GM12873 (cell line): ENCODE results near the gene GAS2L1.

Experiments used
- TF ChIP-seq, protein P1 (sequence below): IDR thresholded peaks from 2 replicates; pipeline ENCODE4 v1.5.1; 2012; ENCODE audit warnings: low read depth, mild to moderate bottlenecking, moderate library complexity, low read length, control low read depth; ENCODE audit not compliant: insufficient read depth; ENCODE audit errors: missing control alignments

The GAS2L1 gene

DNA sequence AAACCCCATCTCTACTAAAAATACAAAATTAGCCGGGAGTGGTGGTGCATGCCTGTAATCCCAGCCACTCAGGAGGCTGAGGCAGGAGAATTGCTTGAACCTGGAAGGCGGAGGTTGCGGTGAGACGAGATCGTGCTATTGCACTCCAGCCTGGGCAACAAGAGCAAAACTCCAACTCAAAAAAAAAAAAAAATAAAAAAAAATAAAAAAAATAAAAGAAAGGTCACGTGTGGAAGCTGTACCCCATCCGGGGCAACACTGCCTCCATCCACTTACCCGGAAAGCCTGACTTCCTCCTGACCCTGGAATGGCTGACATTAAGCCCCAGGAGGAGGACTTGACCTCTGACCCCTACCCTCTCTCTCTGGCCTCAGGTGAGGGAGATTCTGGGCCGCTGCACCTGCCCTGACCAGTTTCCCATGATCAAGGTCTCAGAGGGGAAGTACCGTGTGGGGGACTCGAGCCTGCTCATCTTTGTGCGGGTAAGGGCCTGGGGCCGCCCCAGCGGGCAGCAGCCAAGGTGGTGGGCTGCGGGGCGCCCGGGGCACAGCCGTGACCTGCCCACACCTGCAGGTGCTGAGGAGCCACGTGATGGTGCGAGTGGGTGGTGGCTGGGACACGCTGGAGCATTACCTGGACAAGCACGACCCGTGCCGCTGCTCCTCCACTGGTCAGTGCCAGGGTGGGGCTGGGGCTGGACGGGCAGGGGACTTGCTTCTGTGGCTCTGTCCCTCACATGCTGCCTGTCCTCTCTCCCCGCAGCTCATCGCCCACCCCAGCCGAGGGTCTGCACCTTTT is 3.8 kb downstream of the GAS2L1 start:
- TF ChIP-seq, protein P1, sequence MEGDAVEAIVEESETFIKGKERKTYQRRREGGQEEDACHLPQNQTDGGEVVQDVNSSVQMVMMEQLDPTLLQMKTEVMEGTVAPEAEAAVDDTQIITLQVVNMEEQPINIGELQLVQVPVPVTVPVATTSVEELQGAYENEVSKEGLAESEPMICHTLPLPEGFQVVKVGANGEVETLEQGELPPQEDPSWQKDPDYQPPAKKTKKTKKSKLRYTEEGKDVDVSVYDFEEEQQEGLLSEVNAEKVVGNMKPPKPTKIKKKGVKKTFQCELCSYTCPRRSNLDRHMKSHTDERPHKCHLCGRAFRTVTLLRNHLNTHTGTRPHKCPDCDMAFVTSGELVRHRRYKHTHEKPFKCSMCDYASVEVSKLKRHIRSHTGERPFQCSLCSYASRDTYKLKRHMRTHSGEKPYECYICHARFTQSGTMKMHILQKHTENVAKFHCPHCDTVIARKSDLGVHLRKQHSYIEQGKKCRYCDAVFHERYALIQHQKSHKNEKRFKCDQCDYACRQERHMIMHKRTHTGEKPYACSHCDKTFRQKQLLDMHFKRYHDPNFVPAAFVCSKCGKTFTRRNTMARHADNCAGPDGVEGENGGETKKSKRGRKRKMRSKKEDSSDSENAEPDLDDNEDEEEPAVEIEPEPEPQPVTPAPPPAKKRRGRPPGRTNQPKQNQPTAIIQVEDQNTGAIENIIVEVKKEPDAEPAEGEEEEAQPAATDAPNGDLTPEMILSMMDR, result no peak

DNA sequence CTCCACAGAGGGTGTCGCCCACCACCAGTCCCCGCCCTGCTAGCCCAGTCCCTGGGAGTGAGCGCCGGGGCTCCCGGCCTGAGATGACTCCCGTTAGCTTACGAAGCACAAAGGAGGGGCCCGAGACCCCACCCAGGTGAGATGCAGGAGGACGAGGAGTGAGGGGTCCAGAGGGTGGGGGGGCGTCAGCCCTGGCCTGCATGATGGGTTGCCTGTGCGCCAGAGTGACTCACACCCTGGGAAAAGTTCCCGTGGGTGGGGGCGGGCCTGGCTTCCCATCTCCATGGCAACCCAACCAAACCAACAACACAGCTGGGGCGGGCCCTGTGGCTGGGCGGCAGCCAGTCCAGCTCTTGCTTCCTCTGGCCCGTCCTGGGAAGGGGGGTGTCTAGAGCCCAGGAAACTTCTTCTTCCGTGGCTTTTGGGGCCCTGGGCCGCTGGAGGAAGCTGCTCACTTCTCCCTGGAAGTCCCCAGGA is 4.5 kb downstream of the GAS2L1 start:
- TF ChIP-seq, protein P1, result no peak

DNA sequence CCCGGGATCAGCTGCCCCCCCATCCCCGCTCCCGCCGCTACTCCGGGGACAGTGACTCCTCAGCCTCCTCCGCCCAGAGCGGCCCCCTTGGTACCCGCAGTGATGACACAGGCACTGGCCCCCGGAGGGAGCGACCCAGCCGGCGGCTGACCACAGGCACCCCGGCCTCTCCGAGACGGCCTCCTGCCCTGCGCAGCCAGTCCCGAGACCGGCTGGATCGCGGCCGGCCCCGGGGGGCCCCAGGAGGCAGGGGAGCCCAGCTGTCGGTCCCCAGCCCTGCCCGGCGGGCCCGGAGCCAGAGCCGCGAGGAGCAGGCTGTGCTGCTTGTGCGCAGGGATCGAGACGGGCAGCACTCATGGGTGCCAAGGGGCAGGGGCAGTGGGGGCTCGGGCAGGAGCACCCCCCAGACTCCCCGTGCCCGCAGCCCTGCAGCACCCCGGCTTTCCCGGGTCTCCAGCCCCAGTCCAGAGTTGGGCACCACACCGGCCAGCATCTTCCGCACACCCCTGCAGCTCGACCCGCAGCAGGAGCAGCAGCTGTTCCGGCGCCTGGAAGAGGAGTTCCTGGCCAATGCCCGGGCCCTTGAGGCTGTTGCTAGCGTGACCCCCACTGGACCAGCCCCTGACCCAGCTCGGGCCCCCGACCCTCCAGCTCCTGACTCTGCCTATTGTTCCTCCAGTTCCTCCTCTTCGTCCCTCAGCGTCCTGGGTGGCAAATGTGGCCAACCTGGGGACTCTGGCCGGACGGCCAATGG is 5.2 kb downstream of the GAS2L1 start:
- TF ChIP-seq, protein P1, result no peak

DNA sequence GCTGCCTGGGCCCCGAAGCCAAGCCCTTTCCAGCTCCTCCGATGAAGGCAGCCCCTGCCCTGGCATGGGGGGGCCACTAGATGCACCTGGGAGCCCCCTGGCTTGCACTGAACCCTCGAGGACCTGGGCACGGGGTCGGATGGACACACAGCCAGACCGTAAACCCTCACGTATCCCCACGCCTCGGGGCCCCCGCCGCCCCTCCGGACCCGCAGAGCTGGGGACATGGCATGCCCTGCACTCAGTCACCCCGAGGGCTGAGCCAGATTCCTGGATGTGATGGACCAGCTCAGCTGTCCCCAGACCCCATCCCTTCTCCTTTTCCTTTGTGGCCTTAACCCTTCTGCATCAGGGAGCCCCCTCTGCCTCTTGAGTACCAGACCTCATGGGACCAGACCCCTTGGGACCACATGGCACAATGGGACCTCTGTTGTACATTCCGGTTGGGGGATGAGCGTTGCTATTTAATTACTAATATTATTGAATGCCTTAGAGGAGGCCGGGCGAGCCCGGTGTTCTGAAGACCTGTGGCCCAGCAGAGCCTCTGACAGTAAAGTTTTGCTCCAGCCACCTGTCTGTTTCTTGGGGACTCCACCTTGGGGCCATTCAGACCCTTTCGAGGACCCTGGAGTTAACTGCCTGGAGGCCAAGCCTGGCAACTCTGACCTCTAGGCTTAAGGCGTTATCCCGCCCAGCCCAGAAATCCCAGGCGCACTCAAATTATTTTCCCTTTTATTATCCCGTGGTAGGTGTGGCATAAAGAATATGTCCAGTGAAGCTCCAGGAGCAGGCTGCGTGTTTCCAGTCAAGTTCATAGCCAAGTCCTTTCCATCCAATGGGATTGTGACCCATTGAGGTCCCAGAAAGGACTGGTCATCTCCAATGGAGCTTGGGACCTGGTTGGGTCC is 6.0 kb downstream of the GAS2L1 start:
- TF ChIP-seq, protein P1, result no peak

DNA sequence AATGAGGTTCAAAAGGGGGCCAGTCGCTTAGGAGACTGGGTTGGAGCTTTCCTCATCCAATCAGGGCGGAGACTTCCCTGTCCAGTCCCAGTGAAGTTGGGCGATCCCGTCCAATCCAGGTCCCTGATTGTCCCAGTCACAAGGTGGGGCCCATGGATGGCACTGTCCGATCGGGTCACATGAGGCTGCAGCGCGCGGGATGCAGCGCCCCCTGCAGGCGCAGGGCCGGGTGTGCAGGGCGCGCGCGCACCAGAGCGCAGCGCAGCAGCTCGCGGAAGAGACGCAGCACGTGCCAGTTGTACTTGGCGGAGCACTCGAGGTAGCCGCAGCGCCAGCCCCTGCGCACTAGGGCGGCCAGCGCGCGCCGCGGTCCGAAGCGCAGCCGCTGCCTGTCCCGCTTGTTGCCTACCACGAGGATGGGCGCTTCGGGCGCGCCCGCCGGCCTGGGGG is 6.7 kb downstream of the GAS2L1 start:
- TF ChIP-seq, protein P1, result peak; percentile 73

DNA sequence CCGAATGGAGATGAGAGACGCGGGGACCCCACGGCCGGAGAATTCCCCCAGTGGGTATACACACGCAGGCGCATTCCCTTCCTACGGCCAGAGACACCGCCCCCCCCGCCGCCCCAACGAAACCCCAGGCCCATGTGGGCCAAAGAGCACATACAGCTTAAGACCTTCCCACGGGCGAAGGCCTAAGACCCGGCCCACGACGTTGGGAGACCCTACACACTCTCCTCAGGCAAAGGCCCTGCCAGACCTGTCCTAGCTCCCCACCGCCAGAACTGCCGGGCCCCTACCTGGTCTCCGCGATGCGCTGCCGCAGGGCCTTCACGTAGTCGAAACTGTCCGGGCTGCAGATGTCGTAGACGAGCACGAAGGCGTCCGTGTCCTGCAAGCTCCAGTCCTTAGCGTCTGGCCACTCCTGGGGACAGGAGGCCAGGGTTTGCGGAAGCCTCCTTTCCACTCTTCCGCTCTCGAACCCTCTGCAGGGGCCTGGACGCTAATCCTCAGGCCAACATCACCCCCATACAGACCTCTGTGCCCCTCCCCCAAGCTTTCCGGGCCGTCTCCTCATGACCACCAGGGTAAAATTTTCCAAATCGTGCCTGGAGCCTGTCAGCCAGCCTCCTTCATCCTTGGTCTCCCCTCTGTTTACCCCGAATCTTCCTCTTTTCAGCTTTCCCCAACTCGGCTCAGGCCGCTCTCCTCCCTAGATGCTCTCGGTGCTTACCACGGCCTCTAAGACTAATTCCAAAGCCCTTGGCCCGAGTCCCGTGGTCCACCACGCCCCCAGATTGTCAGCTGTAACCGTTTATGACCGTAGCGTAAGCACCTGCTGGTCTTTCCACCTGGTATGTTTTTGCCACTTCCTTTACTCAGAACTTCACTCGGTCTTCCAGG is 7.4 kb downstream of the GAS2L1 start:
- TF ChIP-seq, protein P1, result no peak
